Mesothelial cell of epicardium (in vitro differentiated cells): ENCODE results near the gene LCLAT1. TPM values are rescaled to one million over a fixed set of nuclear protein-coding genes. Genes with fewer than 3 reads are reported as not detected.
"Not testable (repeated sequence)": the region's sequence is repeated elsewhere in the genome, so short reads cannot be mapped to it uniquely, and the experiment has no call there.

ENCODE experiments used
- DNase-seq, 2 experiments: peaks; one replicate each; pipeline ENCODE4 v3.0.0; 2021; ENCODE audit warnings: low spot score in 2 of 2; ENCODE audit not compliant: unreplicated experiment in 2 of 2
- H3K27ac Mint-ChIP-seq: 2 replicates; pipeline ENCODE4 v1.8.0; 2021; ENCODE audit warnings: mixed read lengths
- H3K27me3 Mint-ChIP-seq: 2 replicates; pipeline ENCODE4 v1.8.0; 2021; ENCODE audit warnings: low read depth, mixed read lengths
- H3K36me3 Mint-ChIP-seq: 2 replicates; pipeline ENCODE4 v1.8.0; 2021; ENCODE audit warnings: mixed read lengths
- H3K4me1 Mint-ChIP-seq: 2 replicates; pipeline ENCODE4 v1.8.0; 2021; ENCODE audit warnings: mixed read lengths
- H3K4me3 Mint-ChIP-seq: 2 replicates; pipeline ENCODE4 v1.8.0; 2021; ENCODE audit warnings: mild to moderate bottlenecking, moderate library complexity, mixed read lengths
- H3K9me3 Mint-ChIP-seq: 2 replicates; pipeline ENCODE4 v1.8.0; 2021; ENCODE audit warnings: mixed read lengths
- CTCF ChIP-seq: fragments of 200-600 bp; sonication (generic); IDR thresholded peaks from one replicate; pipeline ENCODE4 v1.5.0; 2021; ENCODE audit warnings: antibody characterized with exemption; ENCODE audit not compliant: unreplicated experiment
- total RNA-seq: library from RNA; stranded (reverse); gene quantifications from 3 replicates; pipeline ENCODE4 v1.2.1, GENCODE V29; 2021

LCLAT1 gene
- total RNA-seq, 1 donor from 2014 or later, result 23.2 TPM

GRCh38 chr2:30509716-30510115 is 62.7 kb downstream of the LCLAT1 start:
- Mint-ChIP-seq H3K4me3 (no peak overlapping the region), H3K27ac (peak overlapping the region; percentile 54), H3K27me3 (no peaks in the 10 kb centered on the region), H3K4me1 (peaks cover 43% of the 10 kb centered on the region), H3K36me3 (peaks cover 12% of the 10 kb centered on the region), H3K9me3 (peaks cover 15% of the 10 kb centered on the region)
- no peak for DNase-seq
- no peak for TF ChIP-seq CTCF

GRCh38 chr2:30510409-30510808 is 63.4 kb downstream of the LCLAT1 start:
- Mint-ChIP-seq H3K4me1 (peaks cover 46% of the 10 kb centered on the region), H3K4me3 (no peak overlapping the region), H3K36me3 (peaks cover 12% of the 10 kb centered on the region), H3K27me3 (no peaks in the 10 kb centered on the region), H3K9me3 (peaks cover 15% of the 10 kb centered on the region), H3K27ac (peak overlapping the region; percentile 54)
- no peak for DNase-seq
- TF ChIP-seq CTCF, result no peak

DNA sequence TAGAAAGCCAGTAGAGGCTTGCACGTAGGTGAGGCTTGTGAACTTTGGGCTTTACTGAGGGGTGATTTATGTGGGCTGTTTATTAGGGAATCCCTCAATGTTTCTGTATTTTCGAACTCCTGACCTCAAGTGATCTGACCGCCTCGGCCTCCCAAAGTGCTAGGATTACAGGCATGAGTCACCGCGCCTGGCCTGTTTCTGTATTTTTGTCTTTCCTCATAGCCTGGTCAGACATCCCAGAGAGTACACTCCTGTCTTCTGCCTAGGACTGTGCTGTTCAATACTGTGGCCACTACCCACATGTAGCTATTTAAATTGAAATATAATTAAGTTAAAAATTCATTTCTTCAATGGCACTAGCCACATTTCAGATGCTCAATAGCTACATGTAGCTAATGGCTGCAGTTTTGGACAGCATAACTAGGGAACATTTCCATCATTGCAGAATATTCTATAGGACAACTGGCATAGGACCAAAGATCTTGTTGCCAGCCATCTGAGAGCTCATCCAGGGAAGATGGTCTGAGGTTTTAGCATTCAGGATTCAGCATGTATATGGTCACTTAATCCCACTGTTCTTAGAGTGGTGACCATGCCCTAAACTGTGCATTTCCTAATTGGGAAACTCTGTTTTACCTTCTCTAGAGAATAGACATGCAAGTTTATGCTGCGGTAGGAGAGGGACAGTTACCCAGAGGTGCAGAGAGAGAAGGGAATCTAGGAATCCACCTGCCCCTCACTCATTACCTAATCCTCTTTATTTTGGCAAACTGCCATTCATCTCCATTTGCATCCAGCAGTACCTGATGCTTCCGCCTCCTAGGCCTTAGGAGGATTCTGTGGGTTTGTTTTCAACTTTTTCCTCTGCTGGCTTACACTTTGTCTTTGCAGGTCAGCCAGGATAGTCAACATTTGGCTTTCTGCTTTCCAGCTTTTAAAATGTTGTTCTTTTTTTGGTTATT is 64.4 kb downstream of the LCLAT1 start:
- H3K36me3 Mint-ChIP-seq, result peaks cover 12% of the 10 kb centered on the region
- peaks cover 15% of the 10 kb centered on the region for H3K9me3 Mint-ChIP-seq
- H3K27ac Mint-ChIP-seq, result peak overlapping the region; percentile 81
- TF ChIP-seq CTCF, result no peak
- no peak overlapping the region for H3K4me3 Mint-ChIP-seq
- no peaks in the 10 kb centered on the region for H3K27me3 Mint-ChIP-seq
- DNase-seq, result no peak
- H3K4me1 Mint-ChIP-seq, result peaks cover 47% of the 10 kb centered on the region

DNA sequence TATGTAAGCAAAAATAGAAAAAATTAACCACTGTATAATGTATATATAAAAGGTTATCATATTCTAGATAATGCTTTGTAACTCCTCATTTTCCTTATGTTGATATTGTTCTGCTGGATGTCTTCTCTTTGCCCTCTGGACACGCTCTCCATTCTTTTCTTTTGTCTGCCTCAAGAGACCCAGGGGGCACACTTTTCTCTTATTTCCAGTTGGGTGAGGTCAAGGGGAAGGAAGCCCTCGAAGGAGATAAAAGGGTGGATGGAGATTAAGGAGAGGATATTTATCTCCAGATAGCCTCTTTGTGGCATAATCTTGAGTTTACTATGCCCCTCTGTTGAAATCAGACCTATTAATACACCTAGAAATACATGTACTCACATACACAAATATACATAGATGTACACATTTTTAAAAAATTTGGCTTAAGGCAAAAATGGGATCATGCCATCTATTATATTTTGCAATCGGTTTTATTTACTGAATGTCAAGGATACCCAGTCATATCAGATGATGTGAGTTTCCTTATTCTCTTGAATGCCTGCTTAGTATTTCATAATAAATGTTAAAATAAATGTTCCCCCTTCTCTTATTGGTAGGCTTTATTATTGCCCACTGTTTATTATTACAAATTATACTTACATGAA is 65.3 kb downstream of the LCLAT1 start:
- no peak for TF ChIP-seq CTCF
- Mint-ChIP-seq H3K4me3 (no peak overlapping the region), H3K9me3 (peaks cover 15% of the 10 kb centered on the region), H3K27me3 (no peaks in the 10 kb centered on the region), H3K27ac (peak overlapping the region; percentile 55), H3K4me1 (peaks cover 47% of the 10 kb centered on the region), H3K36me3 (peaks cover 13% of the 10 kb centered on the region)
- DNase-seq, result no peak

- not testable (repeated sequence) for H3K4me3 Mint-ChIP-seq, H3K27ac Mint-ChIP-seq
These were observed 66.6 kb downstream of the LCLAT1 start for GRCh38 chr2:30513649-30514048.

More at GRCh38 chr2:30513649-30514048, 66.6 kb downstream of the LCLAT1 start:
- H3K36me3 Mint-ChIP-seq, H3K27me3 Mint-ChIP-seq, DNase-seq: not testable (repeated sequence)
- Mint-ChIP-seq H3K4me1 (peaks cover 47% of the 10 kb centered on the region), H3K9me3 (peaks cover 15% of the 10 kb centered on the region)
